H9 (cell line): ENCODE results near the gene MRPL14. TPM values are rescaled to one million over a fixed set of nuclear protein-coding genes. Genes with fewer than 3 reads are reported as not detected.

Experiments
- DNase-seq: peaks from one replicate; pipeline ENCODE4 v3.0.0-alpha.2; 2017
- H2AFZ ChIP-seq: one replicate; pipeline ENCODE4 v1.6.1; 2013; ENCODE audit warnings: mild to moderate bottlenecking, low read length, control low read depth, moderate library complexity
- H2AK5ac ChIP-seq: 2 replicates; pipeline ENCODE4 v1.6.1; 2013; ENCODE audit warnings: low read length, control low read depth, mixed read lengths; ENCODE audit not compliant: insufficient read length
- H2BK120ac ChIP-seq: one replicate; pipeline ENCODE4 v1.6.1; 2013; ENCODE audit warnings: low read depth, mild to moderate bottlenecking, low read length, control low read depth, inconsistent platforms; ENCODE audit not compliant: poor library complexity, severe bottlenecking
- H2BK12ac ChIP-seq: 2 replicates; pipeline ENCODE4 v1.6.1; 2013; ENCODE audit warnings: low read length, control low read depth, mixed read lengths, low read depth; ENCODE audit not compliant: insufficient read length
- H2BK15ac ChIP-seq: 2 replicates; pipeline ENCODE4 v1.6.1; 2013; ENCODE audit warnings: low read depth, low read length, control low read depth
- H2BK20ac ChIP-seq: one replicate; pipeline ENCODE4 v1.6.1; 2013; ENCODE audit warnings: low read depth, mild to moderate bottlenecking, low read length, control low read depth, inconsistent platforms; ENCODE audit not compliant: poor library complexity, severe bottlenecking
- H2BK5ac ChIP-seq: 2 replicates; pipeline ENCODE4 v1.6.1; 2013; ENCODE audit warnings: low read length, control low read depth, mixed read lengths; ENCODE audit not compliant: insufficient read length
- H3K14ac ChIP-seq: 2 replicates; pipeline ENCODE4 v1.6.1; 2013; ENCODE audit warnings: low read length, control low read depth; ENCODE audit not compliant: insufficient read depth
- H3K18ac ChIP-seq: 2 replicates; pipeline ENCODE4 v1.6.1; 2013; ENCODE audit warnings: low read depth, mild to moderate bottlenecking, mixed read lengths, low read length, control low read depth; ENCODE audit not compliant: insufficient read length
- H3K23ac ChIP-seq: 2 replicates; pipeline ENCODE4 v1.6.1; 2013; ENCODE audit warnings: low read length, control low read depth, mixed read lengths, low read depth; ENCODE audit not compliant: insufficient read length
- H3K23me2 ChIP-seq: 2 replicates; pipeline ENCODE4 v1.6.1; 2013; ENCODE audit warnings: low read depth, mild to moderate bottlenecking, mixed read lengths, low read length, control low read depth; ENCODE audit not compliant: insufficient read length, poor library complexity, severe bottlenecking
- H3K27ac ChIP-seq: 2 replicates; pipeline ENCODE4 v1.5.1; 2013; ENCODE audit warnings: low read length, control low read depth, mixed read lengths, low read depth; ENCODE audit not compliant: insufficient read length
- H3K27me3 ChIP-seq: 2 replicates; pipeline ENCODE4 v1.6.1; 2013; ENCODE audit warnings: low read length, control low read depth, inconsistent platforms; ENCODE audit not compliant: insufficient read depth
- H3K4ac ChIP-seq: 2 replicates; pipeline ENCODE4 v1.6.1; 2013; ENCODE audit warnings: low read depth, mild to moderate bottlenecking, control low read depth, inconsistent platforms, low read length, moderate library complexity
- H3K4me1 ChIP-seq: 2 replicates; pipeline ENCODE4 v1.6.1; 2013; ENCODE audit warnings: low read length, control low read depth, inconsistent platforms; ENCODE audit not compliant: insufficient read depth
- H3K4me2 ChIP-seq: 2 replicates; pipeline ENCODE4 v1.6.1; 2013; ENCODE audit warnings: low read length, control low read depth, mixed read lengths; ENCODE audit not compliant: insufficient read length, insufficient read depth
- H3K56ac ChIP-seq: 2 replicates; pipeline ENCODE4 v1.6.1; 2013; ENCODE audit warnings: low read depth, mild to moderate bottlenecking, mixed read lengths, low read length, control low read depth; ENCODE audit not compliant: insufficient read length
- H3K79me1 ChIP-seq: 2 replicates; pipeline ENCODE4 v1.6.1; 2013; ENCODE audit warnings: low read depth, mild to moderate bottlenecking, moderate library complexity, low read length, control low read depth, inconsistent platforms; ENCODE audit not compliant: insufficient read depth, poor library complexity, severe bottlenecking
- H3K79me2 ChIP-seq: 2 replicates; pipeline ENCODE4 v1.6.1; 2013; ENCODE audit warnings: low read length, control low read depth, inconsistent platforms; ENCODE audit not compliant: insufficient read depth
- H3K9ac ChIP-seq: 2 replicates; pipeline ENCODE4 v1.6.1; 2013; ENCODE audit warnings: low read length, control low read depth, mixed read lengths; ENCODE audit not compliant: insufficient read length; ENCODE audit errors: extremely low read depth
- H3K9me3 ChIP-seq: one replicate; pipeline ENCODE4 v1.6.1; 2013; ENCODE audit warnings: low read depth, low read length, inconsistent platforms; ENCODE audit not compliant: control insufficient read depth
- H3T11ph ChIP-seq: one replicate; pipeline ENCODE4 v1.6.1; 2013; ENCODE audit warnings: mild to moderate bottlenecking, low read length, control low read depth, inconsistent platforms
- H4K20me1 ChIP-seq: one replicate; pipeline ENCODE4 v1.6.1; 2013; ENCODE audit not compliant: control insufficient read depth, insufficient read length, insufficient read depth
- H4K5ac ChIP-seq: 2 replicates; pipeline ENCODE4 v1.6.1; 2013; ENCODE audit warnings: low read depth, mild to moderate bottlenecking, mixed read lengths, low read length, control low read depth; ENCODE audit not compliant: insufficient read length
- H4K8ac ChIP-seq: replicated peaks from 2 replicates; pipeline ENCODE4 v1.6.1; 2013; ENCODE audit warnings: low read length, control low read depth, mixed read lengths, low read depth; ENCODE audit not compliant: insufficient read length
- H4K91ac ChIP-seq: 2 replicates; pipeline ENCODE4 v1.6.1; 2013; ENCODE audit warnings: low read depth, mild to moderate bottlenecking, moderate library complexity, mixed read lengths, low read length, control low read depth; ENCODE audit not compliant: insufficient read length
- H3K27ac Mint-ChIP-seq, 3 experiments: 2 replicates in 2 of 3; 3 replicates in 1 of 3; pipeline ENCODE4 v1.8.0; 2020 to 2021; ENCODE audit warnings: mixed read lengths in 3 of 3, mild to moderate bottlenecking in 1 of 3, moderate library complexity in 1 of 3
- H3K27me3 Mint-ChIP-seq: 2 replicates; pipeline ENCODE4 v1.8.0; 2021; ENCODE audit warnings: low read depth, mild to moderate bottlenecking, moderate library complexity, mixed read lengths
- H3K36me3 Mint-ChIP-seq, 3 experiments: 2 replicates in 2 of 3; 3 replicates in 1 of 3; pipeline ENCODE4 v1.8.0; 2020 to 2021; ENCODE audit warnings: low read depth in 3 of 3, mixed read lengths in 3 of 3; ENCODE audit not compliant: insufficient read depth in 1 of 3
- H3K4me1 Mint-ChIP-seq, 2 experiments: 2 replicates each; pipeline ENCODE4 v1.8.0; 2020; ENCODE audit warnings: mixed read lengths in 2 of 2
- H3K4me3 Mint-ChIP-seq, 2 experiments: 2 replicates in 1 of 2; 3 replicates in 1 of 2; pipeline ENCODE4 v1.8.0; 2020 to 2021; ENCODE audit warnings: mild to moderate bottlenecking in 2 of 2, mixed read lengths in 2 of 2, moderate library complexity in 1 of 2
- H3K9me3 Mint-ChIP-seq, 2 experiments: 2 replicates in 1 of 2; 3 replicates in 1 of 2; pipeline ENCODE4 v1.8.0; 2020; ENCODE audit warnings: mild to moderate bottlenecking in 2 of 2, mixed read lengths in 2 of 2, moderate library complexity in 1 of 2
- WGBS: extraction: QIAGEN DNeasy Blood & Tissue Kit; methylation state at CpG from one replicate; pipeline ENCODE4 v1.1.7; 2013; ENCODE audit warnings: missing lambda C conversion rate, low lambda C conversion rate, mixed read lengths; ENCODE audit not compliant: insufficient read length; ENCODE audit errors: extremely low coverage; 5-methylcytosine and 5-hydroxymethylcytosine counted together
- total RNA-seq: library from RNA; stranded (reverse); gene quantifications from 2 replicates; pipeline ENCODE4 v1.2.1, GENCODE V29; 2021
- TF ChIP-seq, protein P1 (sequence below): fragments of 200-600 bp; sonication (generic); conservative IDR thresholded peaks from 3 replicates; pipeline ENCODE4 v1.8.0; 2021; ENCODE audit warnings: antibody characterized with exemption, mild to moderate bottlenecking

MRPL14 gene
- total RNA-seq, 1 experiment from 2014 or later: 80.1 TPM

DNA sequence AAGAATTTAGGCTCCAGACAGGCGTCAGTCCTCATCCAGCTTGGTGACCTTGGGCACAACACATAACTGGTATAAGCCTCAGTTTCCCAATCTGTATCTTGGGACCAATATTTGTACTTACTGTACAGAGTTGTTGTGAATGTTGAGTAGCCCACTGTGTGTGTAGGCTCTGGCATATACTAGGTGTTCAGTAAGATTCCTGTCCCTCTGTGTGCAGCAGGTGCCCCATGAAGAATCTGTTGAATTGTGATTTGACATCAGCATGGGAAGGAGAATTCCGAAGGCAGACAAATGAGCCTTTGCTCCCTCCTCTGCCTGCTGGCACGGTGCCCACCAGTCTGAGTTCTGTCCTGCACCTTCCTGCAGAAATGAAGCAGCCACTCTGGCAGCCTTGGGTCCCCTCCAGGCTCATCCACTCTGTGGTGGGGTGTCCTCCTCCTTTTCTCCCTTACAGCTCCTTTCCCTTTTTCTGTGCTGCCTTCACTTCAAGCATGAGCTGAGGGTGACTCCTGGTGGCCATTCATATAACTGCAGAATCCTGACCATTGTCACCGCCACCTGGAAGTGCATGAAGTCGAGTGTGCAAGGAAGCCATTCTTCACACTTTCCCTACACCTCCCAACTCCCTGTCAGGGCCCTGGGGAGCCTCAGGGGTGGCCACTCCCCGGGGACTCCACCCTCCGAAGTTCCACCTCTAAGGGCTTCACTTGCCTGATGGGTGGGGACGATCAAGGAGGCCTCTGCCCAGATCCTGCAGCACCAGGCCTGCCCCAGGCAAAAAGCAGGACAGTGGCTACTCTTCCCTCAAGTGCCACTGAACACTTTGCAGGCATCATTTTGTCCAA, 48.2 kb downstream of the MRPL14 start:
- no CpG with 5 or more reads among the region's 8 CpGs for WGBS

More for the DNA sequence above, 48.2 kb downstream of the MRPL14 start:
- no peak overlapping the region for H3K56ac ChIP-seq
- Mint-ChIP-seq H3K27me3 (peaks cover 3% of the 10 kb centered on the region; the same call in 1 of the 2 replicates), H3K36me3 (no peaks in the 10 kb centered on the region), H3K27ac (no peak overlapping the region), H3K4me3 (no peak overlapping the region), H3K4me1 (peaks cover 15 to 25% of the 10 kb centered on the region in 2 experiments), H3K9me3 (no peaks in the 10 kb centered on the region)
- no peaks in the 10 kb centered on the region for H3K27me3 ChIP-seq
- H4K8ac ChIP-seq: no peak overlapping the region
- no peak overlapping the region for H3K18ac ChIP-seq
- H3K79me1 ChIP-seq: no peaks in the 10 kb centered on the region
- H3K4me2 ChIP-seq: no peak overlapping the region
- peaks cover 3% of the 10 kb centered on the region for H3K23me2 ChIP-seq
- H4K20me1 ChIP-seq: no peaks in the 10 kb centered on the region
- no peak overlapping the region for H4K5ac ChIP-seq
- no peak overlapping the region for H2AFZ ChIP-seq
- no peak overlapping the region for H3K23ac ChIP-seq
- peak; percentile 78 for DNase-seq
- peaks cover 2% of the 10 kb centered on the region; the same call in 1 of the 2 replicates for H3K4me1 ChIP-seq
- no peak overlapping the region for H2BK5ac ChIP-seq
- no peaks in the 10 kb centered on the region for H3K79me2 ChIP-seq
- no peak overlapping the region for H4K91ac ChIP-seq
- no peaks in the 10 kb centered on the region for H3K9me3 ChIP-seq
- H3K9ac ChIP-seq: no peak overlapping the region
- TF ChIP-seq, protein P1, sequence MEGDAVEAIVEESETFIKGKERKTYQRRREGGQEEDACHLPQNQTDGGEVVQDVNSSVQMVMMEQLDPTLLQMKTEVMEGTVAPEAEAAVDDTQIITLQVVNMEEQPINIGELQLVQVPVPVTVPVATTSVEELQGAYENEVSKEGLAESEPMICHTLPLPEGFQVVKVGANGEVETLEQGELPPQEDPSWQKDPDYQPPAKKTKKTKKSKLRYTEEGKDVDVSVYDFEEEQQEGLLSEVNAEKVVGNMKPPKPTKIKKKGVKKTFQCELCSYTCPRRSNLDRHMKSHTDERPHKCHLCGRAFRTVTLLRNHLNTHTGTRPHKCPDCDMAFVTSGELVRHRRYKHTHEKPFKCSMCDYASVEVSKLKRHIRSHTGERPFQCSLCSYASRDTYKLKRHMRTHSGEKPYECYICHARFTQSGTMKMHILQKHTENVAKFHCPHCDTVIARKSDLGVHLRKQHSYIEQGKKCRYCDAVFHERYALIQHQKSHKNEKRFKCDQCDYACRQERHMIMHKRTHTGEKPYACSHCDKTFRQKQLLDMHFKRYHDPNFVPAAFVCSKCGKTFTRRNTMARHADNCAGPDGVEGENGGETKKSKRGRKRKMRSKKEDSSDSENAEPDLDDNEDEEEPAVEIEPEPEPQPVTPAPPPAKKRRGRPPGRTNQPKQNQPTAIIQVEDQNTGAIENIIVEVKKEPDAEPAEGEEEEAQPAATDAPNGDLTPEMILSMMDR: peak; percentile 91
- H2BK12ac ChIP-seq: no peak overlapping the region
- H3K14ac ChIP-seq: no peak overlapping the region
- no peak overlapping the region for H2BK120ac ChIP-seq
- H3K27ac ChIP-seq: no peak overlapping the region
- no peak overlapping the region for H2BK15ac ChIP-seq
- no peak overlapping the region for H2BK20ac ChIP-seq
- no peak overlapping the region for H3K4ac ChIP-seq
- H2AK5ac ChIP-seq: no peak overlapping the region
- H3T11ph ChIP-seq: no peak overlapping the region
